ENCODE data around the gene ANKIB1. TPM values are rescaled to one million over a fixed set of nuclear protein-coding genes. Genes with fewer than 3 reads are reported as not detected.

Gene ANKIB1
- total RNA-seq, 2 donors from 2014 or later, result 25.0 to 32.7 TPM

- TF ChIP-seq, protein P1, sequence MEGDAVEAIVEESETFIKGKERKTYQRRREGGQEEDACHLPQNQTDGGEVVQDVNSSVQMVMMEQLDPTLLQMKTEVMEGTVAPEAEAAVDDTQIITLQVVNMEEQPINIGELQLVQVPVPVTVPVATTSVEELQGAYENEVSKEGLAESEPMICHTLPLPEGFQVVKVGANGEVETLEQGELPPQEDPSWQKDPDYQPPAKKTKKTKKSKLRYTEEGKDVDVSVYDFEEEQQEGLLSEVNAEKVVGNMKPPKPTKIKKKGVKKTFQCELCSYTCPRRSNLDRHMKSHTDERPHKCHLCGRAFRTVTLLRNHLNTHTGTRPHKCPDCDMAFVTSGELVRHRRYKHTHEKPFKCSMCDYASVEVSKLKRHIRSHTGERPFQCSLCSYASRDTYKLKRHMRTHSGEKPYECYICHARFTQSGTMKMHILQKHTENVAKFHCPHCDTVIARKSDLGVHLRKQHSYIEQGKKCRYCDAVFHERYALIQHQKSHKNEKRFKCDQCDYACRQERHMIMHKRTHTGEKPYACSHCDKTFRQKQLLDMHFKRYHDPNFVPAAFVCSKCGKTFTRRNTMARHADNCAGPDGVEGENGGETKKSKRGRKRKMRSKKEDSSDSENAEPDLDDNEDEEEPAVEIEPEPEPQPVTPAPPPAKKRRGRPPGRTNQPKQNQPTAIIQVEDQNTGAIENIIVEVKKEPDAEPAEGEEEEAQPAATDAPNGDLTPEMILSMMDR (IDR thresholded peaks at IDR 0.05), result no peak
- Histone ChIP-seq H3K36me3 (peaks cover 56% of the 10 kb centered on the region), H3K27ac (no peak overlapping the region), H3K27me3 (no peaks in the 10 kb centered on the region), H3K4me3 (no peak overlapping the region), H3K9me3 (no peaks in the 10 kb centered on the region), H3K4me1 (no peaks in the 10 kb centered on the region)
- no peak for DNase-seq (ENCODE audit: low spot score)
Measured at GRCh38 chr7:92226981-92227380, 18.8 kb upstream of the ANKIB1 start.

DNA sequence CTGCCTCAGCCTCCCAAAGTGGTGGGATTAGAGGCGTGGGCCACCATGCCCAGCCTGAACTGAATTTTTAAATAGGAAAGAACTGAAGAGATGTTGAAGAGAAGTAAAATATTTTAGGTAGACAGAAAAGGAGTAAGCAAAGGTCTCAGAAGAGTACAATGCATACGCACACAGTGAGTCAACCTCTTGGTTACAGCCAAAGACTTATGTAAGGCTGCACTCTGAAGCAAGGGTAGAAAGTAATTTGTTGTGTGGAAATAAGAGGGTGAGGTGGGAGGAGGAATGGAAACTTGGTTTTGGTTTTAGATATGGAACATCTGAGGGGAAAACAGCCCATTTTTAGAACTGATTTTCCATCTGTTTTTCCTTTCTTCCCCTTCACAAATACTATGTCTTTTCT is 17.7 kb upstream of the ANKIB1 start:
- Histone ChIP-seq H3K4me3 (no peak overlapping the region), H3K27me3 (no peaks in the 10 kb centered on the region), H3K4me1 (no peaks in the 10 kb centered on the region), H3K36me3 (peaks cover 57% of the 10 kb centered on the region), H3K9me3 (no peaks in the 10 kb centered on the region), H3K27ac (no peak overlapping the region)
- TF ChIP-seq, protein P1 (IDR thresholded peaks at IDR 0.05), result no peak
- no peak for DNase-seq (ENCODE audit: low spot score)

DNA sequence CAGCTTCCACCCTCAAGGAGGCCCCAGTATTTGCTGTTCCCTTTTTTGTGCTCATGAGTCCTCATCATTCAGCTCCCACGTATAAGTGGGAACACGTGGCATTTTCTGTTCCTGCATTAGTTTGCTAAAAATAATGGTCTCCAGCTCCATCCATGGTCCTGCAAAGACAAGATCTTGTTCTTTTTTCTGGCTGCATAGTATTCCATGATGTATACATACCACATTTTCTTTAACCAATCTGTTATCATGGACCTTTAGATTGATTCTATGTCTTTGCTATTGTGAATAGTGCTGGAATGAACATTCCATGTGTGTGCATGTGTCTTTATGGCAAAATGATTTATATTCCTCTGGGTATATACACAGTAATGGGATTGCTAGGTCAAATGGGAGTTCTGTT is 17.0 kb upstream of the ANKIB1 start:
- no peaks in the 10 kb centered on the region for H3K4me1 ChIP-seq
- H3K27ac ChIP-seq, result no peak overlapping the region
- no peaks in the 10 kb centered on the region for H3K9me3 ChIP-seq
- H3K36me3 ChIP-seq, result peaks cover 59% of the 10 kb centered on the region
- DNase-seq (ENCODE audit: low spot score), result no peak
- TF ChIP-seq, protein P1 (IDR thresholded peaks at IDR 0.05), result no peak
- H3K4me3 ChIP-seq, result no peak overlapping the region
- no peaks in the 10 kb centered on the region for H3K27me3 ChIP-seq

- Histone ChIP-seq H3K4me1 (no peaks in the 10 kb centered on the region), H3K9me3 (no peaks in the 10 kb centered on the region)
- TF ChIP-seq, protein P1 (IDR thresholded peaks at IDR 0.05), result no peak
Measured at GRCh38 chr7:92230547-92230946, 15.2 kb upstream of the ANKIB1 start.

GRCh38 chr7:92242972-92243371 is 2.8 kb upstream of the ANKIB1 start:
- Histone ChIP-seq H3K27me3 (no peaks in the 10 kb centered on the region), H3K9me3 (no peaks in the 10 kb centered on the region), H3K36me3 (peaks cover 30% of the 10 kb centered on the region), H3K4me3 (no peak overlapping the region), H3K4me1 (peaks cover 0 to 33% of the 10 kb centered on the region in 2 donors), H3K27ac (no peak overlapping the region)
- no peak for DNase-seq (ENCODE audit: low spot score)
- TF ChIP-seq, protein P1 (IDR thresholded peaks at IDR 0.05), result no peak

More at GRCh38 chr7:92230547-92230946, 15.2 kb upstream of the ANKIB1 start:
- DNase-seq (ENCODE audit: low spot score), result no peak
- no peak overlapping the region for H3K4me3 ChIP-seq
- H3K27me3 ChIP-seq, result no peaks in the 10 kb centered on the region
- H3K36me3 ChIP-seq, result peaks cover 59% of the 10 kb centered on the region
- H3K27ac ChIP-seq, result no peak overlapping the region

- no peaks in the 10 kb centered on the region for H3K27me3 ChIP-seq
- H3K27ac ChIP-seq, result peak overlapping the region; percentile 90 to 97
- H3K4me1 ChIP-seq, result peaks cover 0 to 36% of the 10 kb centered on the region in 2 donors
- DNase-seq (ENCODE audit: low spot score), result no peak
- TF ChIP-seq, protein P1 (IDR thresholded peaks at IDR 0.05), result no peak
- H3K9me3 ChIP-seq, result no peaks in the 10 kb centered on the region
- H3K36me3 ChIP-seq, result peaks cover 18% of the 10 kb centered on the region
- H3K4me3 ChIP-seq, result peak overlapping the region; percentile 94 to 98
Measured at GRCh38 chr7:92244808-92245486, 827 bp upstream of the ANKIB1 start.

Data from right atrium auricular region (tissue), 2 donors.